ENCODE measurements around the gene AIFM1.

DNA sequence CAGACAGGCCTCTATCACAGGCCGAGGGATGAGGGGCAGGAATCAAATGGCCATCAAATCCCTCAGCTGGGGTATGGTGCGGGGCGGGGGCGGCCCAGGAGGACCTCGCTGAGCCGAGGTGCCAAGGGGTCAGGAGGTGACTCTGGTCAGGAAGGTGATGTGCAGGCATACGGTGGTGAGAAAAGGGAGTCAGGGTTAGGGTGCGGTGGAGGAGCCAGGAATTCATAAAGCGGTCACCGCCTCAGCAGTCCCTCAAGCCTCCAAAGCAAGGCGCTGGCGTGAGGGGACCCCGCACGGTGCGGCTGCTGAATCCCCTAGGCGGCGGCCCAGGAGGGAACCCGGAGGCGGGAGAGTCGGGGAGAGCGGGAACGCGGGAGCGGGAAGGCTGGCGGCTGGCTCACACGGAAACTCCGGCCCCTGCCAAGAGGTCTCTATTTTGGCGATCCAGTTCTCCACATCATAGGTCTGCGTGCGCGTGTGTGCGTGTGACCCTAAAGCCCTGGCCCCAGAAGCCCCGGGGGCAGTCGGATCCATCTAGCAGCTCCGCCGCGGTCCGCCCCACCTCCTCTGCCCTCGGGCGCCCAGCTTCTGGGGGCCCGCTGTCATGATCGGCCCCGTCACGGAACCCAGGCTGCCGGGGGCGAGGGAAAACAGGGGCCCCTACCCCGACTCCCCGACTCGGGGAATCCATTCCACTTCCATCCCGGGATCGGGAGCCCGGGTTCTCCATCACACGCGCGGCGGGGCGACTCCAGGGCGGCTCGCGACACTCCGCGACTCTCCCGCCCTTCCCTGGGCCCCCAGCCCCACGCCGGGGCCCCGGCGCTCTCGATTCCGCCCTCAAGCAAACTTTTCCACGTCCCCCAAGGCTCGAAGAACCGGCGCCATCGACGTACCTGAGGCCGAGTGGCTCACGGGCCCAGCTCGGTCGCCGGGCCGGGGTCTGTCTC lies 55.9 kb downstream of the AIFM1 start:
- no peak for TF ChIP-seq TOX (CRISPR knock-in tag; IDR thresholded peaks at IDR 0.05; ENCODE audit: borderline replicate concordance)
- TF ChIP-seq, protein P1, sequence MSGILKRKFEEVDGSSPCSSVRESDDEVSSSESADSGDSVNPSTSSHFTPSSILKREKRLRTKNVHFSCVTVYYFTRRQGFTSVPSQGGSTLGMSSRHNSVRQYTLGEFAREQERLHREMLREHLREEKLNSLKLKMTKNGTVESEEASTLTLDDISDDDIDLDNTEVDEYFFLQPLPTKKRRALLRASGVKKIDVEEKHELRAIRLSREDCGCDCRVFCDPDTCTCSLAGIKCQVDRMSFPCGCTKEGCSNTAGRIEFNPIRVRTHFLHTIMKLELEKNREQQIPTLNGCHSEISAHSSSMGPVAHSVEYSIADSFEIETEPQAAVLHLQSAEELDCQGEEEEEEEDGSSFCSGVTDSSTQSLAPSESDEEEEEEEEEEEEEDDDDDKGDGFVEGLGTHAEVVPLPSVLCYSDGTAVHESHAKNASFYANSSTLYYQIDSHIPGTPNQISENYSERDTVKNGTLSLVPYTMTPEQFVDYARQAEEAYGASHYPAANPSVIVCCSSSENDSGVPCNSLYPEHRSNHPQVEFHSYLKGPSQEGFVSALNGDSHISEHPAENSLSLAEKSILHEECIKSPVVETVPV (CRISPR knock-in tag; IDR thresholded peaks at IDR 0.05): no peak
